Activated gamma-delta T cell (primary cell): Measurements from ENCODE around the gene PTX3.

Experiments used
- DNase-seq: peaks from one replicate; lab custom pipeline; 2025; lab: John Stamatoyannopoulos, UW

PTX3 gene

GRCh38 chr3:157475921-157476414 lies 39.3 kb downstream of the PTX3 start:
- no peak for DNase-seq

- no peak for DNase-seq
Observed at GRCh38 chr3:157477441-157477840, 40.8 kb downstream of the PTX3 start.

DNA sequence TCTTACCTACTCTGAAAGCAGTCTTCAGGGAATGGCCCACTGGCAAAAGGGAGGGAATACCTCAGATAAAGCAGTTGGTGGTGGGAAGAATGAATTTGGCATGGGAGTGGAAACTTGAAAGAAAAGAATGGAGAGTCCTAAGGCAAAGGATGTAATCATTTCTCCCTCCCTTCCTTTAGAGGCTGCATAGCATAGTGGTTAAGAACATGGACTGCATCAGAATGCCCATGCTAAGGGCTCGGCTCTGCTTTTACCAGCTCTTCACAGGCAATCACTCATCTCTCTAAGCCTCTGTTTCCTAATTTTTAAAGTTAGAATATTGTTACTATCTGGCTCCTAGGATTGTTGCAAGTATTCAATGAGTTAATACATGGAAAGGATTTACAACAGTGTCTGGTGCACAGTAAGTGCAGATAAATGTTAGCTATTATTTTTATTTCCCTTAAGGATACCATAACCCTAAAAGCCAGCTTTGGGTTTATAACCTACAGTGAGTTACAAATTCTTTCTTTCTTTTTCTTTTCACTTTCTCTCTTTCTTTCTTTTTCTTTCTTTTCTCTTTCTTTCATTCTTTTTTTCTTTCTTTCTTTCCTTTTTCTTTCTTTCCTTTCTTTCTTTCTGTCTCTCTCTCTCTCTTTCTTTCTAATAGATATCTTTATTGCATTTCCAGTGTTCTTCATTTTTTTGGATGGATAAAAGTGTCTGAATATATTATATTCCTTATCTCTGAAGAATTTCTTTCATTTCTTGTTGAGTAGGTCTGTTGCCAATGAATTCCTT lies 43.0 kb downstream of the PTX3 start:
- no peak for DNase-seq

DNA sequence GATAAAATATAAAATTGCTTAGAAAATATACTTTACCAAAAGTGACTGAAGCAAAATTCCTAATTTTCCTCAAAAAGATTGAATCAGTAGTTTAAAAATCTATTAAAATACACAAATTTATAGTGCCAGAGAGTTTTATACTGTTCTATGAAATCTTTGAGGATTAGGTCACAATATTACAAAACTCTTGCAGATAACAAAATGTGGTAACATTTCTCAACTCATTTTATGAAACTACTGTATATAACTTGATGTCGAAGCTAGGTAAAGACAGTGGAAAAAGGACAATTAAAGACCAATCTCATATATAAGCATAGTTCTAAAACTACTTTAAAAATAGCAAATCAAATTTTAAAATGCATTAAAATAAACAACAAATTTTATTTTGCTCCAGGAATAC lies 50.7 kb downstream of the PTX3 start:
- no peak for DNase-seq

DNA sequence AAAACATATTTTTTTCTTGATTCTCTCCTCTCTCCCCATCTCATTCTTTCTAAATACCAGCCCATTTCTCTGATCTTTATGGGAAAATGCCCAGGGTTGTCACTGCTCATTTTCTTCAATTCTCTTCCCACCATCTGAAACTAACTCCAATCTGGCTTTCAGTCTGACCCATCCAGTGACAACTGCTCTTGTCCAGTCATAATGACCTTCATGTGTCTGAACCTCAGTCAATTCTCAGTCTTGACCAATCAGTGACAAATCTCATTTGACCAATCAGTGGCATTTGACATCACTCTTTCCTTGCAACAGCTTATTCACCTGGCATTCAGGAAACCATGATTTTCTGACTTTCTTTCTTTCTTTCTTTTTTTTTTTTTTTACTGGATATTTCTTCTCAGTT lies 51.5 kb downstream of the PTX3 start:
- no peak for DNase-seq

- no peak for DNase-seq
Observed at GRCh38 chr3:157491136-157491535, 54.5 kb downstream of the PTX3 start.
